GM21423 (cell line): ENCODE results near the gene ADCY3.
"Not testable (repeated sequence)": the region's sequence is repeated elsewhere in the genome, so short reads cannot be mapped to it uniquely, and the experiment has no call there.

Source experiments
- ATAC-seq: cut with Tn5 transposase; IDR thresholded peaks from one replicate; pipeline ENCODE4 v1.9.1; 2021; ENCODE audit warnings: mild to moderate bottlenecking, moderate library complexity; ENCODE audit not compliant: unreplicated experiment

Gene ADCY3

DNA sequence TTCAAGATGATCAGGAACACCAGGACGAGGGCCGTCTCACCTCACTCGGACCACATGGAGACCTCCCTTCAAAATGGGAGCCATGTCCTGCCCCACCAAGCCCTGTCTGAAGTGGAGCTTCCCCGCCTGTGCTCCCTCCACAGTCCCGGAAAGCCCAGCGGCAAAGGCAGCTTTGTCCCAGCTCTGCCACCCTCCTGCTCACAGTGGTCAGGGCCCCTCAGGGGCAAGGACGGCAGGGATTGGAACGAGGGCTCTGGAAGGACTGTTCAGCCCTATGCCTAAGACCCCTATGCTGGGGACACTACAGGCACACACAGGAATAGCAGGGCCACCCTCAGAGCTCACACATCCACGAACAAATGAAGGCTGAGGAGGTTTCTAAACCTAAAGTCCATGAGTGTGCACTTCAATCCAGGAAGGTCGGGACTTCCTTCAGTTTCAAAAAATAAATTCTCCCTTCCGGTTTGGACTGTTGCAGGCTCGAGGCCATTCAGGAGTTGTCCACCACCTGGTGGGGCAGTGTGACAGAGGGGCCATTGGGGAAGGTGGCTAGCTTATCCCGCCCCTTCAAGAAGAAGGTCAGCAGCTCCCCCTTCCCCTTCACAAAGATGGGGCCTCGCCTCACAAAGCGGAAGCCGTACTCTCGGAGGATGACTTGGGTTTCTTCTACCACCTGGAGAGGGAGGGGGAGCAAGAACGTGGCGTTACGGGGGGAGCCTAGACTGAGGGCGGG, 100.4 kb downstream of the ADCY3 start:
- ATAC-seq, result no peak

DNA sequence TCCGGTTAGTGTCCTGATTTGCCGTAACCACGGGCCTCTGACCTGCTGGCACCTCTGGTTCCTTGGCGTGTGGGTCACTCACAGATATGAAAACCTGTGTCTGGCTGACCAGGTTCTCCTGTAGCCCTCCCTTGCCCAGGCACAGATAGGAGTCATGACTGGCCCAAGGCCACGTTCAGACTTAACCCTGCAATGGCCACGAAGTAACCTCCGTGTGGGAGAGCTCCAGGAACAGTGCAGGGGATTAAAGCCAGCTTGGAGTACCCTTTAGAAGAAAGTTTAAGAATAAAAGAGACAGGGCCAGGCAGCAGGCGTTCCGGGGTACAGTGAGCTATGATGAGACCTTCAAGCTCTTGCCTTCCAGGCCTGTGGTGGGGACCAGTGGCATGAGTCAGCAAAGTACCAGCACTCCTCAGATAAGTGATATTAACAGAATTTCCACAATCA, 101.3 kb downstream of the ADCY3 start:
- ATAC-seq, result no peak

GRCh38 chr2:24816884-24817283, 103.2 kb downstream of the ADCY3 start:
- ATAC-seq, result no peak

DNA sequence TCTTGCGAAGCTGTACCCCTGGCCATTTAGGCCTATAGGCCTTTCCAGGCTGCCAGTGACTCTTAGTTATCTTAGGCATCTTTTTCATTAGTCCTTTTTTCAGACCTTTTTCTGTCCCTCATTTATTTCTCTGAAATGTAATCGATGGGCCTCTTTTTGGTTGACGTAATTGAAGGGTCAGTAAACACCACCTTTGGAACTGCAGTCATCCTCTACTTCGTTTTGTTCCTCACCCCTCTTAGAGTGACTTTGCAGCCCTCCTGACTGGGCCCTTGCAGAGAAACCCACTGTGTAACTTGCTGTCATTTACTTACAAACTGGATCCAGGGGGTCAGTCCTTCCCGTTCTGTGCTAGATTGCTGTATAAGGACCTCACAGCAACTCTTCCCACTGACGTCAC, 103.6 kb downstream of the ADCY3 start:
- ATAC-seq, result no peak

- ATAC-seq, result no peak
Observed at GRCh38 chr2:24815171-24815570, 104.9 kb downstream of the ADCY3 start.

- ATAC-seq, result no peak
Observed at GRCh38 chr2:24814516-24814915, 105.5 kb downstream of the ADCY3 start.

GRCh38 chr2:24813691-24814137, 106.3 kb downstream of the ADCY3 start:
- ATAC-seq, result no peak

DNA sequence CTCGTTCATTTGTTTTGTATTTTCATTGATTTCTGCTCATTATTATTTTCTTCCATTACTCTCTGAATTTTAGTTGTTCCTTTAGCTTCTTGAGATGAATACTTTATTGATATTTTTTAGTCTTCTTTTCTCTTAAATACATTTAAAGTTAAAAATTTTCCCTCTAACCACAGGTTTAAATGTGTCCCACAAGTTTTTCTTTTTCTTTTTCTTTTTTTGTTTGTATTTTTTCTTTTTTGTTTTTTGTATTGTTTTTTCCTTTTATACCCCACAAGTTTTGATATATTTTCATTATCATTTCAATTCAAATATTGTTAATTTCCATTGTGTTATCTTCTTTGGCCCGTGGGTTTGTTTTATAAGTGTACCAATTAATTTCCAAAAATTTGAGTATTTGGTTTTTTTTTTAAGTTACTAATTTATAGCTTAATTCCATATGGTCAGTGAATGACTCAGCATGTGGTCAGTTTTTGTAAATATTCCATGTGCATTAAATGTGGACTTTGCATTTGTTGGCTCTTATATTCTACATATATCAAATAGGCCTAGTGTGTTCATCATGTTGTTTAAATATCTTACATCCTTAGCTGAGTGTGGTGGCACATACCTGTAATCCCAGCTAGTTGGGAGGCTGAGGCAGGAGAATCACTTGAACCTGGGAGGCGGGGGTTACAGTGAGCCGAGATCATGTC, 110.6 kb downstream of the ADCY3 start:
- ATAC-seq, result no peak

DNA sequence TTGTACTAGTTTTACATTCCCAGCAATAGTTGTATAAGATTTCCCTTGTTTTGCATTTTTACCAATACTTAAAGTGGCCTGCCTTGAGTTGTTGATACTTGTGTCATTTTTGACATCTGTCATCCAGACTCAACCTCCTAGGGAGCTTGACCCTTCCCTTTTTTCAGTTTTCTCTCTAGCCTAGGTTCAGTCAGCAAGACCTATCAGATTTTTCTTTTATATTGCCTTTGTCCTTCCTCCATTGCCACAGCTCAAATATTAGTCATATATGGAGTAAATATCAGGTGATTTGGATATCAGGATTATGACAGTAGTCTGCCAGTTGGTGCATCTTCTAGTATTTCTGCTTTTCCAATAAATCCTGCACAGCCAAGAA, 113.4 kb downstream of the ADCY3 start:
- no peak for ATAC-seq

DNA sequence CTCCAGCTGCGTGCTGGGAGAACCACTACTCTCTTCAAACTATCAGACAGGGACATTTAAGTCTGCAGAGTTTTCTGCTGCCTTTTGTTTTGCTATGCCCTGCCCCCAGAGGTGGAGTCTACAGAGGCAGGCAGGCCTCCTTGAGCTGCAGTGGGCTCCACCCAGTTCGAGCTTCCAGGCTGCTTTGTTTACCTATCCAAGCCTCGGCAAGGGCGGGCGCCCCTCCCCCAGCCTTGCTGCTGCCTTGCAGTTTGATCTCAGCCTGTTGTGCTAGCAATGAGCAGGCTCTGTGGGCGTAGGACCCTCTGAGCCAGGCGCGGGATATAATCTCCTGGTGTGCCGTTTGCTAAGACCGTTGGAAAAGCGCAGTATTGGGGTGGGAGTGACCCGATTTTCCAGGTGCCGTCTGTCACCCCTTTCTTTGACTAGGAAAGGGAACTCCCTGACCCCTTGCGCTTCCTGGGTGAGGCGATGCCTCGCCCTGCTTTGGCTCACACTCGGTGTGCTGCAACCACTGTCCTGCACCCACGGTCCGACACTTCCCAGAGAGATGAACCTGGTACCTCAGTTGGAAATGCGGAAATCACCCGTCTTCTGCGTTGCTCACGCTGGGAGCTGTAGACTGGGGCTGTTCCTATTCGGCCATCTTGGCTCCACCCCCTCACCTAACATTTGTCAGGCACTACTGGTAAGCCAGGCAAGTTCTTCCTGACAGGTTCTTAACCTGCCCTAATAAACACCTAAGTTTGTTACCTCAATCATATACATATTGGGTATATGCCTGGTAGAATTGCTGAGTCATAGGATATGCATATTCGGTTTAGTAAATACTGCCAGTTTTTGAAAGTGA, 114.0 kb downstream of the ADCY3 start:
- not testable (repeated sequence) for ATAC-seq

DNA sequence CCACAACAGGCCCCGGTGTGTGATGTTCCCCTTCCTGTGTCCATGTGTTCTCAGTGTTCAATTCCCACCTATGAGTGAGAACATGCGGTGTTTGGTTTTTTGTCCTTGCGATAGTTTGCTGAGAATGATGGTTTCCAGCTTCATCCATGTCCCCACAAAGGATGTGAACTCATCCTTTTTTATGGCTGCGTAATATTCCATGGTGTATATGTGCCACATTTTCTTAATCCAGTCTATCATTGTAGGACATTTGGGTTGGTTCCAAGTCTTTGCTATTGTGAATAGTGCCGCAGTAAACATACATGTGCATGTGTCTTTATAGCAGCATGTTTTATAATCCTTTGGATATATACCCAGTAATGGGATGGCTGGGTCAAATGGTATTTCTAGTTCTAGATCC, 119.5 kb downstream of the ADCY3 start:
- ATAC-seq, result not testable (repeated sequence)

DNA sequence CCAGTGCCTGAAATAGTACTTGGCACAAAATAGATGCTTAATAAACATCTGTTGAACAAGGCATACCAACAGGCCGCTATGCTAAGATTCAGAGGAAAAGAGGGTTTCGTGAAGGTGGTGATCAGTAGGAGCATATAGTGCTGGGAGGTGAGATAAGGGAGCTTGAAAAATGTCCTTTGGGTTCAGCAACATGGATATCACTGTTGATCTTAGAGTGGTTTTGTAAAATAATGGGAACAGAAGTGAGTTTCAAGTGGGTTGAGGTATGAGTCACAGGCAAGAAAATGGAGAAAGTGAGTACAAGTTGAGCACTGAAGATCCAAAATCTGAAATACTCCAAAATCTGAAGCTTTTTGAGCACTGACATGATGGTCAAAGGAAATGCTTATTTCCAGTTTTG, 122.4 kb downstream of the ADCY3 start:
- ATAC-seq, result no peak

GRCh38 chr2:24793761-24794435, 126.1 kb downstream of the ADCY3 start:
- ATAC-seq, result no peak

- peak; percentile 85 for ATAC-seq
Observed at GRCh38 chr2:24792874-24793760, 126.9 kb downstream of the ADCY3 start, which contains the start of the genes CENPO and PTRHD1. Gene CENPO, plus strand, starts transcription at chr2:24793425. Its CDS starts 495 bp downstream, at chr2:24793920. Gene PTRHD1, minus strand, starts transcription at chr2:24793391. Its CDS starts 14 bp downstream, at chr2:24793377.

- no peak for ATAC-seq
Observed at GRCh38 chr2:24792542-24792873, 127.5 kb downstream of the ADCY3 start.

DNA sequence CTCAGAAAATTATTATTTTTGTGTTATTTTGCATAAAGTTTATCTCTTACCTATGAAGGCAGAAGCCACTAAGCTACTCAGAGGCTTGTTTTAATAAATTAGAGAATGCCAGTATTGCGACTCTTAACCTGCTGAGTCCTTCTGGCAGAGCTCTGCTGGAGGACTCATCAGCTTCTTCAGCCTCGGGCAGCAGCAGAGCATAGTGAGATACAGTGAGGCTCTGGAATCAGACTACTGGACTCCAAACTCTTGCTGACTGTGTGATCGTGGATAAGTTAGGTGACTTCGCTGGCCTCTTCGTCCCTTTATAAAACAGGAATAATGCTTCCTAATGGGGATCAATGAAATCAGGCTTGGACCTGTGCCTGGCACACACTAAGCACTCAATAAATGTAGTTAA, 128.6 kb downstream of the ADCY3 start:
- no peak for ATAC-seq

DNA sequence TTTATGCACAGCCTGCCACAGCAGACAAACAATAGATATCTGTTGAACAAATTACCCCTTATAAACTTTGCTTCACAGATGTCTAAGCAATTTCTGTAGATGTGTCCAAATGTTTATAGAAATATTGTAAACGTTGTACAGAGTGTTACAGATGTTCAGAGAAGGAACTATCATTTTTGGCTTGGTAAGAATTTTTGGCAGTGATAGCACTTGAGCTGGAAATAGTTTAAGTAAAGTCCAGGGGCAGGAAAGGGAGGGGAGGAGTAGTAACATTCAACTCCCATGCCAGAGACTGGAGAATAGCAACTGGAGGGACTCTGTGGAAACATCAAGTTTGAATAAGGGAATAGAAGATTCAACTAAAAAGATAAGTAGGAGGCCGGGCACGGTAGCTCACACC, 131.2 kb downstream of the ADCY3 start:
- ATAC-seq, result no peak

DNA sequence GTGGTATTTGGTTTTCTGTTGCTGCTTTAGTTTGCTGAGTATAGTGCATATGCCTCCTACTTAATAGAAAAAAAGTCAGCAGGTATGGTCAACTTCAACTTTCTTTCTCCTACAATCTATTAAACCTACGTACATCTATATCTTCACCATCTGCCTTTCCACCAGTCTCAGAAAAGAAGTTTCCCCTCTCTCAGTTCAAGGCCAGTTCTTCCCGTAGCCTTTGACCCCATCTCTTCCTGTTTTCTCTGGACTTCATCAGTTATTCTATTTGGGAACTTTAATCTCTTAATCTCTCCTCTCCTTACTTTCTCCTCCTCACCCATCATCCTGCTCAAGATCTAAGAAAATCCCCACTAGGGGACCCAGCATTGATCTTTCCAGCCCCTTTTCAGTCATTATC, 132.5 kb downstream of the ADCY3 start:
- no peak for ATAC-seq

- ATAC-seq, result peak; percentile 88
Observed at GRCh38 chr2:24785671-24786321, 134.2 kb downstream of the ADCY3 start.
